Loucy (cell line): ENCODE data around the gene NOL6.

Source experiments
- CTCF ChIP-seq: fragments of 200-600 bp; sonication (generic); conservative IDR thresholded peaks from 2 replicates; pipeline ENCODE4 v1.5.1; 2014; ENCODE audit warnings: mild to moderate bottlenecking, antibody characterized with exemption, low read length
- EZH2phosphoT487 ChIP-seq: fragments of 200-600 bp; IDR thresholded peaks from 2 replicates; pipeline ENCODE4 v1.6.1; 2018; ENCODE audit warnings: antibody characterized with exemption, mild to moderate bottlenecking, moderate library complexity, borderline replicate concordance

- TF ChIP-seq CTCF (no peak), EZH2phosphoT487 (no peak)
Observed at GRCh38 chr9:33419708-33420303, 53.9 kb downstream of the NOL6 start.
